LNCaP clone FGC (cell line): Measurements from ENCODE around the gene OVCH2.

ENCODE experiments used
- DNase-seq: peaks from one replicate; pipeline ENCODE4 v3.0.0-alpha.2; 2011; ENCODE audit warnings: low read depth
- H3K4me3 ChIP-seq: 2 replicates; pipeline ENCODE4 v1.5.1; 2011; ENCODE audit warnings: mild to moderate bottlenecking, low read depth, low read length, control low read depth
- TF ChIP-seq, protein P1 (sequence below): IDR thresholded peaks from 2 replicates; pipeline ENCODE4 v1.5.1; 2012; ENCODE audit warnings: mild to moderate bottlenecking; ENCODE audit not compliant: control insufficient read depth, insufficient read depth; ENCODE audit errors: extremely low read depth

Gene OVCH2

DNA sequence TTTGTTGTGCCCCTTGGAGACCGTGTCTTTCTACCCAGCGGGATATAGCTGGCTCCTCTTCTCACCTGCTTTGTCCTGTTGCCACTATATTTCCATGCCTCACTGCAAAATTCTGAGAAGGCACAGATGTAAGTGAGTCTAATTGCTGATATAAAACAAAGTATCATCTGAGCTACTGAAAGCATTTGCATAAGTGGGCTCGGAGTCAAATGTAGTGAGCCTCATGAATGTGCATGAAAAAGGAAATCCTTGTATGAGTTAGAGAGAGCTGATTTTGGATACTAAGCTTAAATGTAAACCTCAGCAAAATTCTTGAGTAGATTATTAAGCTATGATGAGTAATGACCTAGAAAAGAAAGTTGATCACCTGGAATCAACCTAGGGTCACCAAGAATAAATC is 13.9 kb downstream of the OVCH2 start:
- H3K4me3 ChIP-seq, result no peak overlapping the region
- no peak for DNase-seq
- TF ChIP-seq, protein P1, sequence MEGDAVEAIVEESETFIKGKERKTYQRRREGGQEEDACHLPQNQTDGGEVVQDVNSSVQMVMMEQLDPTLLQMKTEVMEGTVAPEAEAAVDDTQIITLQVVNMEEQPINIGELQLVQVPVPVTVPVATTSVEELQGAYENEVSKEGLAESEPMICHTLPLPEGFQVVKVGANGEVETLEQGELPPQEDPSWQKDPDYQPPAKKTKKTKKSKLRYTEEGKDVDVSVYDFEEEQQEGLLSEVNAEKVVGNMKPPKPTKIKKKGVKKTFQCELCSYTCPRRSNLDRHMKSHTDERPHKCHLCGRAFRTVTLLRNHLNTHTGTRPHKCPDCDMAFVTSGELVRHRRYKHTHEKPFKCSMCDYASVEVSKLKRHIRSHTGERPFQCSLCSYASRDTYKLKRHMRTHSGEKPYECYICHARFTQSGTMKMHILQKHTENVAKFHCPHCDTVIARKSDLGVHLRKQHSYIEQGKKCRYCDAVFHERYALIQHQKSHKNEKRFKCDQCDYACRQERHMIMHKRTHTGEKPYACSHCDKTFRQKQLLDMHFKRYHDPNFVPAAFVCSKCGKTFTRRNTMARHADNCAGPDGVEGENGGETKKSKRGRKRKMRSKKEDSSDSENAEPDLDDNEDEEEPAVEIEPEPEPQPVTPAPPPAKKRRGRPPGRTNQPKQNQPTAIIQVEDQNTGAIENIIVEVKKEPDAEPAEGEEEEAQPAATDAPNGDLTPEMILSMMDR, result no peak

DNA sequence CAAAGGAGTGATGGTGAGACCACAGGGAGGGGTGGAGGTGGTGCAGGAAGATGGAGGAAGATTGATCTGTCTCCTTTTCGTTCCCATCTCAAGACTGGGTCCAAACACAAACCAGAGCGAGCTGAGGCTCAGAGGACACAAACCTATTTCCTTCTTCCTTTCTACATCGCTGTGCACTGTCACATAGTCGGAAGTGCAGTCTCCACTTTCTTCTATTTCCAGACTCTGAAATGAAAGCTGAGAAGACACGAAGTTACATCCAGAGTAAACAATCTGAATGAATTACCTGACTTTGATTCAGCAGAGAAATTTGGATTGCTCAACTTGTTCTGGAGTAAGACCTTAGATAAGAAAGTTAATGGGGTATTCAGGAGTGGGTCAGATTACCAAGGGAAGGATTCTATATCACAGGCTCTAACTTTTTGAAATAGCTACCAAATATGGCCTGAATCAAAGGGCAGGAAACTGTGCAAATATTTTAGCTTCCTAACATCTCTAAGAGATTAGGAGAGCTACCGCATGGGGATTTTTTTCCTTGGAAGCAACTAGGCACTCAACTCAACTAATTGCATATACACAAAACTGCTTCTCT is 14.4 kb downstream of the OVCH2 start:
- TF ChIP-seq, protein P1, result no peak
- no peak for DNase-seq
- no peak overlapping the region for H3K4me3 ChIP-seq

DNA sequence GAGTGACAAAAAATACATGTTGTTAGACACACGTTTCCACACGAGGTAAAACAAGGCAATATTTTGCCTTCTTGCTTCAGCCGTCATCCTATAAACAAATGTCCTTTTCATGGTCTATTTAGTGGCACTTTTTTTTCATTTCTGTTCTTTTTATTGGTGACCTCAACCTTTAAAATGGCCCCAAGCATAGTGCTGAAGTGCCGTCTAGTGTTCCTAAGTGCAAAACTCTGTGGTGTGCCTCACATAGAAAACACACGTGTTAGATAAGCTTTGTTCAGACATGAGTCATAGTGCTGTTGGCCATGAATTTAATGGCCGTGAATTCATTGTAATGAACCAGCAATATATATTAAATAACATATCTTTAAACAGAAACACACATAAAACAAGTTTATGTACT is 15.6 kb downstream of the OVCH2 start:
- H3K4me3 ChIP-seq, result no peak overlapping the region
- DNase-seq, result no peak
- TF ChIP-seq, protein P1, result no peak

DNA sequence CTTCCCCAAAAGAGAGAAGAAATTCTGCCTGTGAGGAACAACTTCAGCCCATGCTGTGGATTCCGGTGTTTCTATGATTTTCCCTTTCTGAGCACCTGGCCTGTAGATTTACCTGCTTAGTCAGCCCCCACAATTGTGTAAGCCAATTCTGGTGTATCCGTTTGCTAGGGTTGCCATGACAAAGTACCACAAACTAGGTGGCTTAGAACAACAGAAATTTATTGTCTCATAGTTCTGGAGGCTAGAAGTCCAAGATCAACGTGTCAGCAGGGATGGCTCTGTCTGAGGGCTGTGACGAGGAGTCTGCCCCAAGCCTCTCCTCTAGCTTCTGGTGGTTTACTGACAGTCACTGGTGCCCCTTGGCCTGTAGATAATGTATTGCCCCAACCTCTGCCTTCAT is 17.0 kb downstream of the OVCH2 start:
- TF ChIP-seq, protein P1, result no peak
- DNase-seq, result no peak
- no peak overlapping the region for H3K4me3 ChIP-seq

DNA sequence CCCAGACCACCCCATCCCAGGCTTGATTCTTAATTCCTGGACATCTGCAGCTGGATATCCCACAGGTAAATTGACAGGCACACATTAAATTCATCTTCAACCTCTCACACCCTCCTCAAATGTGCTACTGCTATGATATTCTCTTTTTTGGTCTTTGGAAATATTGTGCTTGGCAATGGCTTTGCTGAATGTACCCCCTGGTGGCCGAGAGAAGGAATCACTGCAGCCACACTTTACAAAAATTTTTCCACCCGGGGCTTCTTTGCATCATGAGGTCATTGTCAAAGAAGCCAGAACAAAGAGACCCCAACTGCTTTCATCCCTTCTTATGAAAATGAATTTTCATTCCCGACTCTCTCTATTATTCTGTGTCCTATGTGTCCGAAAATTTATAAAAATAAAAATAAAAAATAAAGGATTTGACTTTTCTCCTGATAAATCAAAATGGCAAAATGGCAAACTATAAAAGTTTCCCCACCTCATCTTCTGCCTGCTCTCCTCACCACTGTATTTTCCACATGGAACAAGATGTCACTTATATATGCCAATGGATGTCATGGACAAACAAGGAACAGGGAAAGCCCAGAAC is 17.9 kb downstream of the OVCH2 start:
- DNase-seq, result no peak
- H3K4me3 ChIP-seq, result no peak overlapping the region
- TF ChIP-seq, protein P1, result peak; percentile 81

DNA sequence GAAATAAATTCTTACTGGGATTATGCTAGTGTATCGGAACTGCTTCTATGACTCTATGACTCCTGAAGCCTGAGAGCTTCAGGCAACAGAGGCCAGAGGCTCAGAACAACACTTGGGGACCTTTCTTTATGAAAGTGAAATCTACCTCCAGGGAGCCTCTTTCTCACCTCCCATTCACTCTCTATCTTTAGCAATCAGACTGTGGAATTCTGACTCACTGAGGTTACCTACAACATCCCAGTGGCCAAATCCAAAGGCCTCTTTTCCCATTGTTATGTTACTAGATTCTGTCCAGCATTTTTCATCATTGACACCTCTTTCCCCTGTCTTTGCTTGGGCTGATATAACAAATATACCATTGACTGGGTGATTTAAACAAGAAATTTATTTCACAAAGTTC is 18.9 kb downstream of the OVCH2 start:
- TF ChIP-seq, protein P1, result no peak
- DNase-seq, result no peak

DNA sequence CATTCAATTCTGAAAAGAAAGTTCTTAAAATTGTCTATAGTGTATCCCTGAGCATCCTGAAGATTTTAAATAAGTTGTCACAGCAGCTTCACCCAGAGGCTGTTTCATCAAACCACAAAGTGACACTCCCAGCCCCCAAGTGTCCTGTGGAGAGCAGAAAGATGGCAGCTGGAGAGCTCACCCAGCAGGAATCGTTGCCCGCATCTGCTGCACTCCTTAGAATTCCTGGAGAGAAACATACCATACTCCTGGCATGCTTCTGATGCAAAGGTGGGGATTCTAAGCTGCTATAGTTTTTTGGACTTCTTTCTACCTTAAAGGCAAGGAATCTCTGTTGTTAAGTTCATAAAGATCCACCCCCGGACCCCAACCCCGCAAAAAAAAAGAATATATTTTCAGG is 19.5 kb downstream of the OVCH2 start:
- no peak for DNase-seq
- TF ChIP-seq, protein P1, result no peak
- H3K4me3 ChIP-seq, result no peak overlapping the region

More for the DNA sequence above, 18.9 kb downstream of the OVCH2 start:
- no peak overlapping the region for H3K4me3 ChIP-seq
